ENCODE data around the gene TMEM43. TPM values are rescaled to one million over a fixed set of nuclear protein-coding genes. Genes with fewer than 3 reads are reported as not detected.
"Not testable (repeated sequence)": the region's sequence is repeated elsewhere in the genome, so short reads cannot be mapped to it uniquely, and the experiment has no call there.

The TMEM43 gene
- total RNA-seq, 1 donor from 2014 or later = 79.2 TPM

GRCh38 chr3:14082108-14082657, 42.7 kb upstream of the TMEM43 start:
- H2AFZ ChIP-seq (ENCODE audit: low read depth, low read length) = no peak overlapping the region
- no peaks in the 10 kb centered on the region for H4K20me1 ChIP-seq (ENCODE audit: insufficient read depth, low read length)
- no peaks in the 10 kb centered on the region for H3K4me1 ChIP-seq (ENCODE audit: insufficient read depth, low read length)
- no peak for FAIRE-seq
- no peak for DNase-seq (ENCODE audit: low read depth)
- Mint-ChIP-seq H3K27ac (ENCODE audit: unreplicated experiment) (no peak overlapping the region), H3K36me3 (ENCODE audit: low read depth, unreplicated experiment) (no peaks in the 10 kb centered on the region), H3K9me3 (ENCODE audit: unreplicated experiment) (no peaks in the 10 kb centered on the region), H3K4me3 (ENCODE audit: unreplicated experiment) (no peak overlapping the region), H3K4me1 (ENCODE audit: low read depth, unreplicated experiment) (no peaks in the 10 kb centered on the region), H3K27me3 (ENCODE audit: low read depth, unreplicated experiment) (peaks cover 3% of the 10 kb centered on the region)
- no peak overlapping the region for H3K9ac ChIP-seq (ENCODE audit: low read length)
- H3K9me3 ChIP-seq (ENCODE audit: insufficient read depth, low read depth, low read length) = no peaks in the 10 kb centered on the region
- H3K27ac ChIP-seq (ENCODE audit: low read depth, low read length) = no peak overlapping the region
- no peaks in the 10 kb centered on the region for H3K27me3 ChIP-seq (ENCODE audit: insufficient read depth, low read length)
- no peak overlapping the region for H3K4me2 ChIP-seq (ENCODE audit: low read length)
- no peak overlapping the region for H3K4me3 ChIP-seq (ENCODE audit: insufficient read depth, low read depth, low read length)
- no peak for TF ChIP-seq EZH2 (IDR thresholded peaks at IDR 0.05; ENCODE audit: insufficient read depth, low read length)
- no peak for TF ChIP-seq CTCF (IDR thresholded peaks at IDR 0.05; ENCODE audit: insufficient read depth, low read depth, low read length)
- H3K79me2 ChIP-seq (ENCODE audit: insufficient read depth, low read length) = no peaks in the 10 kb centered on the region
- no peaks in the 10 kb centered on the region for H3K36me3 ChIP-seq (ENCODE audit: insufficient read depth, low read length)

GRCh38 chr3:14087461-14087860, 37.4 kb upstream of the TMEM43 start:
- FAIRE-seq; H3K9me3 ChIP-seq (ENCODE audit: insufficient read depth, low read depth, low read length); H3K27ac Mint-ChIP-seq (ENCODE audit: unreplicated experiment); H3K9ac ChIP-seq (ENCODE audit: low read length); H3K27ac ChIP-seq (ENCODE audit: low read depth, low read length); H2AFZ ChIP-seq (ENCODE audit: low read depth, low read length); H3K4me3 ChIP-seq (ENCODE audit: insufficient read depth, low read depth, low read length); H3K36me3 Mint-ChIP-seq (ENCODE audit: low read depth, unreplicated experiment); H3K27me3 ChIP-seq (ENCODE audit: insufficient read depth, low read length); H3K27me3 Mint-ChIP-seq (ENCODE audit: low read depth, unreplicated experiment); H3K4me3 Mint-ChIP-seq (ENCODE audit: unreplicated experiment); H4K20me1 ChIP-seq (ENCODE audit: insufficient read depth, low read length); H3K9me3 Mint-ChIP-seq (ENCODE audit: unreplicated experiment); DNase-seq (ENCODE audit: low read depth); H3K4me1 ChIP-seq (ENCODE audit: insufficient read depth, low read length); H3K4me1 Mint-ChIP-seq (ENCODE audit: low read depth, unreplicated experiment); H3K36me3 ChIP-seq (ENCODE audit: insufficient read depth, low read length); H3K4me2 ChIP-seq (ENCODE audit: low read length); H3K79me2 ChIP-seq (ENCODE audit: insufficient read depth, low read length): not testable (repeated sequence)

- not testable (repeated sequence) for H3K36me3 ChIP-seq (ENCODE audit: insufficient read depth, low read length); H3K27ac ChIP-seq (ENCODE audit: low read depth, low read length); H3K9ac ChIP-seq (ENCODE audit: low read length); H3K4me1 Mint-ChIP-seq (ENCODE audit: low read depth, unreplicated experiment); H3K4me3 Mint-ChIP-seq (ENCODE audit: unreplicated experiment); DNase-seq (ENCODE audit: low read depth); H3K4me2 ChIP-seq (ENCODE audit: low read length); H3K79me2 ChIP-seq (ENCODE audit: insufficient read depth, low read length); H2AFZ ChIP-seq (ENCODE audit: low read depth, low read length); H3K4me1 ChIP-seq (ENCODE audit: insufficient read depth, low read length); H3K36me3 Mint-ChIP-seq (ENCODE audit: low read depth, unreplicated experiment); H3K27me3 Mint-ChIP-seq (ENCODE audit: low read depth, unreplicated experiment); H3K9me3 Mint-ChIP-seq (ENCODE audit: unreplicated experiment); H4K20me1 ChIP-seq (ENCODE audit: insufficient read depth, low read length); H3K27ac Mint-ChIP-seq (ENCODE audit: unreplicated experiment); FAIRE-seq; H3K27me3 ChIP-seq (ENCODE audit: insufficient read depth, low read length); H3K4me3 ChIP-seq (ENCODE audit: insufficient read depth, low read depth, low read length); H3K9me3 ChIP-seq (ENCODE audit: insufficient read depth, low read depth, low read length)
These were observed 32.9 kb upstream of the TMEM43 start for GRCh38 chr3:14091959-14092358.

Data from astrocyte (in vitro differentiated cells and primary cell).